CMK (cell line): Measurements from ENCODE around the gene AQR.
"Not testable (repeated sequence)": the region's sequence is repeated elsewhere in the genome, so short reads cannot be mapped to it uniquely, and the experiment has no call there.

Experiments used
- DNase-seq: peaks from one replicate; pipeline ENCODE4 v3.0.0-alpha.2; 2010; ENCODE audit warnings: low read depth

AQR gene

DNA sequence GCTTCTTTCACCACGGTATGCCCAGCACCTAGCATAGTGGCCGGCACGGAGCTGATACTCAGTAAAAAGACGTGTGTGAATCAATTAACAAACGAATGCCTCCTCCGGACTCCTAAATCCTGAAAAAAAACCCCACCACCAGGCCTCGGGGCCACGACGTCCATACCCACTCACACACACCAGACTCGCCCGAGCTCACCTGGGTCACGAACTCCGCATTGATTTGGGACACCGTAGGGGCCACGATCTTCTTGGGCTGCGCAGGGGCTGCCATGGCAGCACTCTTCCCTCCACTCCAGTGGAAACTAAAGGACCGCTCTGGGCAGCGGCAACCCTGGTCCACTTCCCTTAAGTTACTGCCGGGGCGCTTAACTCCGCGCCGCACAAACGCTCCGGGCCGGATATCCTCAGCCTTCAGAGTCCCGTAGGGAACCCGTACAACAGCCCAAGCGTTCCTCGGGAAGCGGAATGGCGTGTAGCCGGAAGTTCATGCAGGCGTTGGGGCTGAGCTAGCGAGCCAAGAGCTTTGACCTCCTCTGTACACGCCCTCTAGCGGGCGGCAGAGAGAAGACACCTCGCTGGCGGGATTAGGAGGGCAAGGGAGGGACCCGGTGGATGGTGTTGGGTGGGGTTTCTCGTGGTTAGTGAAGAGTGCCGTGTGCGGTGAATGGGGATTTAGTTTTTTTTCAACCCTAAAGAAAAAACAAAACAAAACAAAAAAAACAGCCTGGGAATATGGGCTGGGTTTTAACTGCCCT lies at the start of gene AQR:
Gene AQR, minus strand, starts transcription at position 403 of the 758 bp plus-strand sequence. Its CDS starts 129 bp downstream, at position 274.
- DNase-seq = peak; percentile 88

- no peak for DNase-seq
Measured at GRCh38 chr15:35014241-35014640, 44.7 kb upstream of the AQR start.

DNA sequence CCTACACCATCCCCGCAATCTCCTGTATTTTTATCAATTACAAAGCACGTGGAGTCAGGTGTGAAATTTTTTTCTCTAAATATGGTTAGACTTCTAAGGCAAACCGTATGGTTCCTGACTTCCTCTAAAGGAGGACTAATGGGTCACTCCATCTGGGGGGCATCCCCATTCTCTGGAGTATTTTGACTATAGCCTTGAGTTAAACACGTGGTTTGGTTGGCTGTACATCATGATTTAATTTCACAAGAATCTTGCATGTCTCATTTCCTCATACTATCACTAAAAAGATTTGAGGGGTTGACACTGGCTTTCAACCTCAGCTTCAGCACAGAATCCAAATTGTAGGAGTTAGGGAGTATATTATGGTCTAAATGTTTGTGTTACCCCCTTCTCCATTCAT lies 43.8 kb upstream of the AQR start:
- no peak for DNase-seq

GRCh38 chr15:35007397-35007796 lies 37.9 kb upstream of the AQR start:
- no peak for DNase-seq

DNA sequence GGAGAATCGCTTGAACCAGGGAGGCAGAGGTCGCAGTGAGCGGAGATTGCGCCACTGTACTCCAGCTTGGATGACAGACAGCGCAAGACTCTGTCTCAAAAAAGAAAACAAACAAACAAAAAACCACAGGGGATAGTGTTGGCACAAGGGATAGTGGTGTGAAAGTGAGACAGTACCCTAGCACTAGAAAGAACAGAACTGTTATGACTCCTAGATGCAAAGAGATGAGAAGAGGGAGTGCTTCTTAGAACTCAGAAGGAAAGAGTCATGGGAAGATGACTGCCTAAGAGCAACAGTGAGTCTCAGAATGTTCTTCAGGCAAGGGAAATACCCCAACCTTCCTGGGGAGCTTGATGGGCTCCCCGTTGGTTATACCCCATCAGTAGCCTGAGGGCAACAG lies 36.4 kb upstream of the AQR start:
- DNase-seq = no peak

DNA sequence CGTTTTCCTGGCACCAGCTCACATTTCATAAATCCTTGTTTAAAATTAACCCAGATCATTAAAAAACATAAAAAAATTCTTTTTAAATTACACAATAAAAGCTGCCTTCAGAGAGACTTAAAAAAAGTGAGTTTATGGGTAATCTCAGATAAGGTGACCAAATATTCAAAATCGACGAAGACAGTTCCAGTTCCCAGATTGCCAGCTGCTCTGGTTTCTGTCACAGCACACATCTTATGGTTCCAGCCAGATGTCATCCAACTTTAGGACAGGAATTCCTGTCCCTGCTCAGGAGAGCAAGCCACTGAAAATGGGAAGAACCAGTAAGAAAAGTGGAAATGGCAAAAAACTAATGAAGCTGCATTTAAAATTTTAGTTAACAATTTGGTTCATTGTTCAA lies 34.4 kb upstream of the AQR start:
- DNase-seq = no peak

GRCh38 chr15:35000511-35000910 lies 31.0 kb upstream of the AQR start:
- DNase-seq = no peak

GRCh38 chr15:34999906-35000305 lies 30.4 kb upstream of the AQR start:
- no peak for DNase-seq

DNA sequence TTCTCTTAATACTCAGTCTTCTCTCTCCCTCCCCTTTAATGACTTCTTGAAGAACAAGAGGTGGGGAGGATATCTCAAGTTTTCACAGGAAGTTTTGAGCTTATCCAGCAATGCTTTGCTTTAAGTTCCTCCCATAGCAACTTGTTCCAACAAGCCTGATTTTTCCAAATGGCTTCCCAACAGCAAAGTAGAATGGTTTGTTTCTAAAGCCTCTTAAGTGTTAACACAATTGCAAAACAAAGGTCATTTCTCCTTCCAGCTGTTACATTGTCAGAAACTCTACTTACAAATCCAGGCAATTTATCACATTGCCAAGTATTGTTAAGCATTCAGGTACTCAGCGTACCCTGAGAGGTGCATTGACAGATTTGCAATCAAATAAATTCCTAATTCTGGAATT lies 25.4 kb upstream of the AQR start:
- no peak for DNase-seq

DNA sequence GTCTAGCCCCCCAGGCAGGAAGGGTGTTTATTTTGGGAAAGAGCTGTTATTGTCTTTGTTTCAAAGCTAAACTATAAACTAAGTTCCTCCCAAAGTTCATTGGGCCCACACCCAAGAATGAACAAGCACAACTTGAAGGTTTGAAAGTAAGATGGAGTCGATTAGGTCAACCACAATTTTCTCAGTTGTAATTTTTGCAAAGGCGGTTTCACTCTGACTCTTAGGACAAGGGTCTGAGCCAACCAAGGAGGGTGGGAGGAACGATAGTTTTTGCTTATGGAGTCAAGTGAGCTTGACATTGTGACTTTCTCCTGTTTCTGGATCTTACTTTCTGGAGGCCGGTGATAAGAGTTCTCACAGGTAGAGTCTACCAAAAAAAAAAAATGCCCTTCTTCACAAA lies 24.3 kb upstream of the AQR start:
- DNase-seq = no peak

DNA sequence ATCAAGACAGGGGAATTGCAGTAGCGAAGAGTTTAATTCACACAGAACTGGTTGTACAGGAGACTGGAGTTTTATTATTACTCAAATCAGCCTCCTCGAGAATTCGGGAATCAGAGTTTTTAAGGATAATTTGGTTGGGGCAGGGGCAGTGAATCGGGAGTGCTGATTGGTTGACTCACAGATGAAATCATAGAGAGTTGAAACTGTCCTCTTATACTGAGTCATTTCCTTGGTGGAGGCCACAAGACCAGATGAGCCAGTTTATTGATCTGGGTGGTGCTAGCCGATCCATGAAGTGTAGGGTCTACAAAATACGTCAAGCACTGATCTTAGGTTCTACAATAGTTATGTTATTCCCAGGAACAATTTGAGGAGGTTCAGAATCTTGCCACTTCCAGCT lies 23.9 kb upstream of the AQR start:
- no peak for DNase-seq

- DNase-seq = peak; percentile 40
Measured at GRCh38 chr15:34988027-34988902, 18.7 kb upstream of the AQR start, which contains the start of gene ZNF770. Gene ZNF770, minus strand, starts transcription at chr15:34988287. Its CDS starts 4,853 bp downstream, at chr15:34983434.

DNA sequence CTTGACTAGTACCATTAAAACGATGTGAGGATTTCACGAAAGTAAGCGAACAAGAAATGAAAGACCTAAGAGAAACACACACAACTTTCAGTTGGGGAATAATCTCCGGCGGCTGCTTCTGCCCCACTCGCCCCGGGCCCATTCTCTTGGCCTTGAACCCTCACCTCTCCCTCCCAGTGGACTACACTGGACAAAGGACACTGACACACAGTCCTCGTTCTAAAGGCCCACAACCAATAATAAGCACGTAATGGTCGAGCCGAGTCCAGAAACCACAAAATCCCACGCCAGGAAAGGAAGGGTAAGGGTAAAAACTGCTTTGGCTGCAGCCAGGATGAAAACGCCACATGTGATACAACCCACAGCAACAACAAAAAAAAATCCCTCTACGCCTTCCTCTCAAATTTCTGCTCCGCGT lies 18.1 kb upstream of the AQR start:
- DNase-seq = no peak

GRCh38 chr15:34986771-34987480 lies 17.4 kb upstream of the AQR start:
- DNase-seq = no peak

GRCh38 chr15:34986326-34986725 lies 16.8 kb upstream of the AQR start:
- no peak for DNase-seq

GRCh38 chr15:34984889-34985630 lies 15.5 kb upstream of the AQR start:
- DNase-seq = no peak

- DNase-seq = no peak
Measured at GRCh38 chr15:34976743-34977142, 7.2 kb upstream of the AQR start.

GRCh38 chr15:34976073-34976472 lies 6.5 kb upstream of the AQR start:
- no peak for DNase-seq

DNA sequence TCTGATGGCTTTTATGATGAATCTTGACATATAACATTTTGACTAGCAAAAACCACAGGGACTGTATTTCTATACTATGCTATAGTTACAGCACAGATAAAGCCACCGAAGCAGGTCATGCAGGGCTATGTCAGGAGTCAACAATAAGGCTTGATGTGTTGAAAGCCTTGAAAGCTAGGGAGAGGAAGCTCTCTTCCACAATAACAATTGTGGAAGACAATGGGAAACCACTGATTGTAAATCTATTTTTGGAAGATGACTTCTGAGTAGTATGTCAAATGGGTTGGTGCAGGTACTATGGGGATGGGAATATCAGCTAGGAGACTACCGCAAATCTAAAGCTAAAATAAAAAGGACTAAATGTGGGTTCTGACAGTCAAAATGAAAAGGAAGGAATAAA lies 4.0 kb upstream of the AQR start:
- DNase-seq = no peak

- DNase-seq = not testable (repeated sequence)
Measured at GRCh38 chr15:34970098-34970643, 629 bp upstream of the AQR start.

GRCh38 chr15:34964277-34964676 lies 5.3 kb downstream of the AQR start:
- DNase-seq = no peak

GRCh38 chr15:34953851-34954250 lies 15.7 kb downstream of the AQR start:
- no peak for DNase-seq
